ENCODE results near the gene POLD3. TPM values are rescaled to one million over a fixed set of nuclear protein-coding genes. Genes with fewer than 3 reads are reported as not detected.

Gene POLD3
- total and polyA plus RNA-seq, 2 of the 8 experiments (the other 6 are each of a cell fraction or from before 2014, with no cell fraction given), result 18.1 to 29.3 TPM

GRCh38 chr11:74557526-74557925, 34.9 kb upstream of the POLD3 start:
- no peak for FAIRE-seq
- Histone ChIP-seq H3K4ac (replicated peaks; ENCODE audit: insufficient read length, low read depth, low read length) (no peak overlapping the region), H3K18ac (ENCODE audit: extremely low read depth, low read length) (no peak overlapping the region), H3K14ac (ENCODE audit: insufficient read length) (no peak overlapping the region), H3K4me3 (ENCODE audit: extremely low read depth in 1 of 4, insufficient read depth in 2 of 4, low read depth in 3 of 4, low read length in 4 of 4) (no peak overlapping the region), H3K27me3 (replicated peaks in 1 of 4; ENCODE audit: control insufficient read depth in 3 of 4, extremely low read depth in 1 of 4, insufficient read depth in 3 of 4, low read length in 3 of 4) (no peaks in the 10 kb centered on the region), H3K4me1 (replicated peaks in 1 of 4; ENCODE audit: control insufficient read depth in 3 of 4, insufficient read depth in 4 of 4, low read length in 3 of 4) (no peaks in the 10 kb centered on the region), H3K79me1 (ENCODE audit: low read depth, low read length) (no peaks in the 10 kb centered on the region), H2BK12ac (ENCODE audit: low read depth, low read length) (no peak overlapping the region), H3K4me2 (ENCODE audit: insufficient read depth in 1 of 2, low read depth in 2 of 2, low read length in 2 of 2) (no peak overlapping the region), H4K8ac (ENCODE audit: extremely low read depth, insufficient read depth, low read length) (no peak overlapping the region), H3K23me2 (ENCODE audit: low read depth, low read length) (no peaks in the 10 kb centered on the region), H2BK5ac (ENCODE audit: low read depth, low read length) (no peak overlapping the region), H2BK15ac (ENCODE audit: low read length) (no peak overlapping the region), H2AK5ac (ENCODE audit: low read depth, low read length) (no peak overlapping the region), H3K27ac (ENCODE audit: low read depth, low read length) (no peak overlapping the region), H3K9ac (replicated peaks in 1 of 4; ENCODE audit: extremely low read depth in 1 of 4, low read depth in 3 of 4, low read length in 3 of 4) (no peak overlapping the region), H4K5ac (ENCODE audit: insufficient read length, low read depth, low read length) (no peak overlapping the region), H3K79me2 (ENCODE audit: control insufficient read depth in 1 of 2, insufficient read depth in 2 of 2, low read length in 2 of 2) (no peaks in the 10 kb centered on the region), H3K9me3 (ENCODE audit: insufficient read depth in 2 of 2, low read depth in 1 of 2, low read length in 1 of 2) (peaks cover 3 to 4% of the 10 kb centered on the region in 2 experiments; a peak in 2 of 4 replicates), H2BK120ac (replicated peaks; ENCODE audit: low read depth, low read length) (no peak overlapping the region), H4K91ac (replicated peaks; ENCODE audit: insufficient read length, low read length) (no peak overlapping the region), H2AFZ (ENCODE audit: low read length) (no peak overlapping the region), H3K56ac (replicated peaks; ENCODE audit: insufficient read length, low read depth, low read length) (no peak overlapping the region), H3K23ac (ENCODE audit: insufficient read length) (no peak overlapping the region), H2BK20ac (ENCODE audit: low read length) (no peak overlapping the region), H4K20me1 (replicated peaks in 1 of 2; ENCODE audit: control insufficient read depth in 1 of 2, insufficient read depth in 2 of 2, low read length in 2 of 2) (no peaks in the 10 kb centered on the region), H3K36me3 (ENCODE audit: control insufficient read depth in 2 of 4, insufficient read depth in 4 of 4, low read length in 3 of 4) (no peaks in the 10 kb centered on the region)
- ChIA-PET POLR2A (ENCODE audit: partially characterized antibody) (no interaction called here), CTCF (ENCODE audit: partially characterized antibody) (interaction anchor here (1.2 to 2.1 kb wide), 4 partner anchors 12 to 108 kb away, joined by 3 to 7 read pairs (median 5); no protein-coding TSS in a partner anchor)
- TF ChIP-seq GABPA (IDR thresholded peaks at IDR 0.05; ENCODE audit: borderline replicate concordance, insufficient read depth, low read length) (no peak), PHF8 (conservative IDR thresholded peaks at IDR 0.05; ENCODE audit: low read depth, low read length) (no peak), NRF1 (IDR thresholded peaks at IDR 0.05; ENCODE audit: low read depth, low read length) (no peak), TAF1 (IDR thresholded peaks at IDR 0.05; ENCODE audit: low read depth, low read length) (no peak), SIN3A (conservative IDR thresholded peaks at IDR 0.05 in 1 of 2, IDR thresholded peaks at IDR 0.05 in 1 of 2; ENCODE audit: low read depth in 1 of 2, low read length in 2 of 2) (no peak), SIX5 (IDR thresholded peaks at IDR 0.05; ENCODE audit: low read depth, low read length) (no peak), USF2 (IDR thresholded peaks at IDR 0.05; ENCODE audit: low read length) (no peak), GTF2F1 (IDR thresholded peaks at IDR 0.05; ENCODE audit: borderline replicate concordance, low read depth, low read length) (no peak), SP2 (IDR thresholded peaks at IDR 0.05; ENCODE audit: low read length) (no peak)
- DNase-seq (ENCODE audit: low read depth in 1 of 2, low spot score in 2 of 2), result no peak
- WGBS, 2 experiments (ENCODE audit: extremely low coverage in 1 of 2, insufficient coverage in 1 of 2, insufficient read length in 1 of 2, insufficient replicate concordance in 2 of 2, low coverage in 1 of 2, low lambda C conversion rate in 2 of 2, missing lambda C conversion rate in 1 of 2), result 86% methylated on average over 3 of the region's 3 CpGs; no CpG with 5 or more reads in 1 of the 2 experiments
